Activated CD8-positive, alpha-beta memory T cell treated with anti-CD3 and anti-CD28 coated beads for 24 hours (primary cell): ENCODE measurements around the gene TGM5.
"Not testable (repeated sequence)": the region's sequence is repeated elsewhere in the genome, so short reads cannot be mapped to it uniquely, and the experiment has no call there.

ENCODE experiments used
- DNase-seq: peaks from one replicate; pipeline ENCODE4 v3.0.0-alpha.2; 2020

The TGM5 gene, protein sequence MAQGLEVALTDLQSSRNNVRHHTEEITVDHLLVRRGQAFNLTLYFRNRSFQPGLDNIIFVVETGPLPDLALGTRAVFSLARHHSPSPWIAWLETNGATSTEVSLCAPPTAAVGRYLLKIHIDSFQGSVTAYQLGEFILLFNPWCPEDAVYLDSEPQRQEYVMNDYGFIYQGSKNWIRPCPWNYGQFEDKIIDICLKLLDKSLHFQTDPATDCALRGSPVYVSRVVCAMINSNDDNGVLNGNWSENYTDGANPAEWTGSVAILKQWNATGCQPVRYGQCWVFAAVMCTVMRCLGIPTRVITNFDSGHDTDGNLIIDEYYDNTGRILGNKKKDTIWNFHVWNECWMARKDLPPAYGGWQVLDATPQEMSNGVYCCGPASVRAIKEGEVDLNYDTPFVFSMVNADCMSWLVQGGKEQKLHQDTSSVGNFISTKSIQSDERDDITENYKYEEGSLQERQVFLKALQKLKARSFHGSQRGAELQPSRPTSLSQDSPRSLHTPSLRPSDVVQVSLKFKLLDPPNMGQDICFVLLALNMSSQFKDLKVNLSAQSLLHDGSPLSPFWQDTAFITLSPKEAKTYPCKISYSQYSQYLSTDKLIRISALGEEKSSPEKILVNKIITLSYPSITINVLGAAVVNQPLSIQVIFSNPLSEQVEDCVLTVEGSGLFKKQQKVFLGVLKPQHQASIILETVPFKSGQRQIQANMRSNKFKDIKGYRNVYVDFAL

DNA sequence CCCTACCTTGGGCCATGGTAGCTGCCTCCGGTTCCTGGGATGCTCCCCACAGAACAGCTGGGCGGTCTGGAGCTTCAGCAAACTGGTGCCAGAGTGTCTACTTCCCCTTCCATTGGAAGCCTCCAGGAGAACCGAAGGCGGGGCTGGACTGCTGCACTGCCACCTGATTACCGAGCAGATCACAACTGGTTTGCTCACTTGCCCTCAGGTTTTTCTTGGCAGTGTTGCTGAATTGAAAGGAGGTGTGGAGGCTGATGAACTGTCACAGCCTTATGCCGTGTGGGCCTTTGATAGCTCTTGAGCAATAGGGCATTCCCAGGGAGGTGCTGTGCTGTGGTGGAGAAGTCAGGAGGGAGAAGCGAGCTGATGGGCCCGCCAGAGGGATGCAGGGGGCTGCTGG is at the start of gene TGM5:
TSS of gene TGM5 (minus strand) at position 95 of the 400 bp plus-strand sequence. CDS start at position 16, 79 bp downstream.
- DNase-seq: no peak

DNA sequence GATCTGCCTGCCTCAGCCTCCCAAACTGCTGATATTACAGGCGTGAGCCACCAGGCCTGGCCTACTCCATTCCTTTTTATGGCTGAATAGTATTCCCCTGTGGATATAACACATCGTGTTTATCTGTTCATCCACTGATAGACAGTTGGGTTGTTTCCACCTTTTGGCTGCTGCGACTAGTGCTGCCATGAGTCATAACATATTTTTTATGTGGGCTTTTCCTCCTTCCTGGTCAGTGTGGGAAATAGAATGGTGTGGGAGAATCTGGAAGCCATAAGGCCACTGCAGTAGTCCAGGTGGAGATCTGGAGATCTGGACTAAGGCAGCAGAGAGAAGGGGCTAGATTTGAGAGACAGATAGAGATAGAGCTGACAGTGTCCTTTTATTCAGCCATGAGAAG is 47.4 kb upstream of the TGM5 start:
- DNase-seq: no peak

DNA sequence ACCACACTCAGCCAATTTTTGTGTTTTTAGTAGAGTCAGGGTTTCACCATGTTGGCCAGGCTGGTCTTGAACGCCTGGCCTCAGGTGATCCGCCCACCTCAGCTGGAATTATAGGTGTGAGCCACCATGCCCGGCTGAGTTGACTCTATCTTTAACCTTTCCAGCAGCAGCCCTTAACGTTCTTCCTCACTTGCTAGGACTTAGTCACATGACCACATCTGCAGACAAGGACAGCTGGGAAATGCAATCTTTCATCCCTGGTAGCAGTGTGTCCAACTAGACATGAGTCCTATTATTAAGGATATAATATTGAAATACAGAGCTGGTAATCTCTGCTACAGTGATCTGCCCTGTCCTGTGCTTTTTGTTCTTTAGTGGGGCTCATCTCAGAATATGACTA is 45.6 kb upstream of the TGM5 start:
- no peak for DNase-seq

DNA sequence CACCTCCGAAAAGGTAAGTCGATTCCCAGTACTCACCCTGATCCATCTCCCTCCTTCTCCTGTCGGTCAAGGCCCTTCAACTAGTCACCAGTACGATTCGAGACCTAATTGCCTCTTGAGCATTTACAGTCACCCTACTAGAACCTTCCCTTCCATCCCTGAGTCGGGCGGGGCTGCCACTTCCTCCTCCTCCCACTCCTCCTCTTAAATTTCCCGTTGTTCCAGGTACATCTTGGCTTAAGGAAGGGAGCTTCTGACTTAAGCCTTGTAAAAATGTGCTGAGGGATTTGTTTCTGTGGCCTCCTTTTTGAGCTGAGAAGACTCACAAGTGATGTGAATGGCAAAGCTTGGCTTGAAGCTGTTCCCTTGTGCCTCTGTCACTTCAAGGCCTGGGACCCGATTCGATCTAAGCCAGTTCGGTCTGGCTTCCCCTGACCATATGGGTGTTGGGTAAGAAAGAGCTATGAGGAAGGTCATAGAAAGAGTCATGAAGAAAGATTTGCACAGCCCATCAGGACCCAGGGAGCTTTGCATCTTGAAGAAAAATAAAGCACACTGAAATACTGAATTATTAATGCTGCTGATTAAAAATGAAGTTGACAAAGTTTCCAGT is 35.6 kb upstream of the TGM5 start, which contains the start of gene TGM7:
TSS of gene TGM7 (minus strand) at position 51 of the 613 bp plus-strand sequence.
- no peak for DNase-seq

DNA sequence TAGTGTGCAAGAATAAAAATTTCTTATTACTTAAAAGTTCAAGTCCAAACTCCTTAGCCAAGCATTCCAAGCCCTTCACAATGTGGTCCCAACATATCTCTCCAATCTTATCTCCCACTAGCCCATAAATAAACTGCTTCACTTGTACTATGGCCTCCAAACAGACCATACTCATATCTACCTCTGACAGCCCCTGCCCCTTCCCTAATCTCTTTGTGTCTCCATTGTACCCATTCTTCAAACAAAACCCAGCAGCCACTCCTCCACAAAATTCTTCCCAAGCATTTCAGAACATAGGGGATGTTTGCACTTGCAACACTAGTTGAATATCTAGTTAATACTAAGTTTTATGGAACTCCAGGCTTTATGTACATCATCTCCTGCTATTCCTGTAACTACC is 33.2 kb upstream of the TGM5 start:
- no peak for DNase-seq

DNA sequence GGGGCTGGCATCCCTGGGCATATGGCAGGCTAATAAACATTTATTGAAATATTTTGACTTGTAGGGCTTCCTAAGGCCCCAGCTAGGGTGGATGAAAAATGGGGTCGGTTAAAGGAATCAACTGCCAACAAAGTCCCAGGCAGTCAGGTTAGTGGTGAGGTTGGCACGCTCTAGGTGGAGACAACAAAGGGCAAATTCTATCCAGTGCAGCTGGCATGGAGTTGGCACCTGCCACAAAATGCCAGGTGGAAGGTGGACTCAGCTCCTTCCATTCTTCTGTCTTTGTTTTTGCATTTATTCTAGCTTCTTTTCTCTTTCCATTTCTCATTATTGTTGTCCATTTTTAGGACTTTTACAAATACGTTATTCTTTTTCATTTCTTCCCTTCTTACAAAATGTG is 32.7 kb upstream of the TGM5 start:
- DNase-seq: no peak

DNA sequence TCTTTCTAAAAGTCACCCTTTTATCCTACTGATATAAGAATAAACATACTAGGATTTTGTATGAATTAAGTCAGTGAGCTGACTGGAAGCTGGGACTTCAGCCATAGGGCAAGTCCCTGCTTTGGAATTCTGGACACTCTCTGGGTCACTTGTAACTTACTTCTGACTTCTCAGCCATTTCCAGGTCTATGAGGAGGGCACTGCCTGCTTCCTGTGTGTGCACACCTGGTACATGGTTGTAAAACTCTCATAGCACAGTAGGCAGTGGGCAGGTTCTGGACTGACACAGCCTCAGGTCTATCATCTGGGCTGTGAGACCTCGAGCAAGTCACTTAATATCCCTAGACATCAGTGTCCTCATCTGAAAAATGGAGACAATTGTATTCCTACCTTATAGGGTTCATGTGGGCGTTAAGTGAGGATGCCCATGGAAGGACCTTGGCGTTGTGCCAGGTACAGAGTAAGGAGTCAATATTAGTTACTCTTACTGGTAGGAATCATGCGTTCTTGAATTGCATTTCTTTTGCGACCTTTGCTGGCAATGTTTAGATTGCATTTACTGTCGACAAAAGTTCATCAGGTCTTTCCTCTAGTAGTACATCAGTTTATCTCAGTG is 27.5 kb upstream of the TGM5 start:
- no peak for DNase-seq

DNA sequence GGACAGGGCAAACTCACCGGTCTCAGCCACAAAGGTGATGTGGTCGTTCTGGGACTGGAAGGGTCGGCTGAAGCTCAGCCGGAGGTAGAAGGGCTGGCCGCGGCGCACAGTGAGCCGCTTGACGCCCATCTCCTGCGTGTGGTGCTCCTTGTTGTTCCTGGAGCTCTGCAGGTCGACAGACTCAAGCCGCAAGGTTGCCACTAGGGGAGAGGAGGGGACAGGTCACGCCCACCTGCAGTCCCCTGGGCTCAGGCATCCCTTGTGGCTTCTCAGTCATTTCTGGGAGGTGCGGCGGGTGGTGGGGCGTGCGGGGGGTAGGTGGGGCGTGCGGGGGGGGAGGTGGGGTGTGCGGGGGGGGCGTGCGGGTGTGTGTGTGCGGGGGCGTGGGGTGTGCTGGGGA is 26.7 kb upstream of the TGM5 start:
- no peak for DNase-seq

DNA sequence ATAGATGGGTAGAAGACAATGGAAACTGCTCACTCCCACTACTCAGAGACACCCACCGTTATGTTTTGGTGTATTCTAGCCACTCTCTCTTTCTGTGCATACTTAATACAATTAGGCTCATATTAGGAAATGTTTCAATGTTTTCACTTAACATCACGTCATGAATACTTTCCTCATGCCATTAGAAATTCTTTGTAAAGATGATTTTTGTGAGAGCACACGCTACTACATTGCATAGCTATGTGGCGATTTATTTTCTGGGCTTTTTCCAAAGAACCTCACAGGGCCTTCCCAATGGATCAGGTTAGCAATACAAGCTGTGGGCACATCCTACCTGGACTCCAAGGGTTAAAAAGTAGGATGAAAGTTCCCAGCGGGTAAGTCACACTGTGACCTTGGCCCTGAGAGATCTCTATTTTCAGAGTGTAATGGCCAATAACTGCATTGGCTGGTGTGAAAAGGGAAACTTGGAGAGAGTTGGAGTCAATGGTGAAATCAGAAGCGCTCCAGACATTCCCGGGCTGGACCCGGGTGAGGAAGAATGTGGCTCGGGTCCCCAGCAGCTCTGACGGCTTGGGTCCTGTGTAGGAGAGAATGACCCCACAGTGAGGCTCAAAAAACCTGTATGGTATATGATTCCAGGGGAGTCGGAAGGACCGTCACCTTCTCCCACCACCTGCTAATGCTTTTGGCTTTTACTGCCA is 25.8 kb upstream of the TGM5 start:
- DNase-seq: no peak

DNA sequence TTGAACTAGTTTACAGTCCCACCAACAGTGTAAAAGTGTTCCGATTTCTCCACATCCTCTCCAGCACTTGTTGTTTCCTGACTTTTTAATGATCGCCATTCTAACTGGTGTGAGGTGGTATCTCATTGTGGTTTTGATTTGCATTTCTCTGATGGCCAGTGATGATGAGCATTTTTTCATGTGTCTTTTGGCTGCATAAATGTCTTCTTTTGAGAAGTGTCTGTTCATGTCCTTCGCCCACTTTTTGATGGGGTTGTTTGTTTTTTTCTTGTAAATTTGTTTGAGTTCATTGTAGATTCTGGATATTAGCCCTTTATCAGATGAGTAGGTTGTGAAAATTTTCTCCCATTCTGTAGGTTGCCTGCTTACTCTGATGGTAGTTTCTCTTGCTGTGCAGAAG is 22.9 kb upstream of the TGM5 start:
- DNase-seq: not testable (repeated sequence)

DNA sequence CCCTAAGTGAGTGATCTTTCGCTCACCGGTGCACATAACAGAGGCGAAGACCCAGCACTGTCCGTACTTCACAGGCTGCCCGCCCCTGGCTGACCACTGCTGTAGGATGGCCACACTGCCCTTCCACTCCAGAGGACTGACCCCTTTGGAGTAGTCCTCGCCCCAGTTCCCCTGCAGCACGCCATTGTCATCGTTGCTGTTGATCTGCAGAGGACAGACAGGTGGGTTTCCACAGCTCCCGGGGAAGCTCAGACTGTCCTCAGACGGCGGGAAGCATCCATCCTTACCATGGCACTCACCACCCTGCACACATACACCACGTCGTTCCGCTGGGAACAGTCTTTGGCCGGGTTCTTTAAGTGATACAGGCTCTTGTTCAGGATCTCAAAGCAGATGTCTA is 20.5 kb upstream of the TGM5 start:
- no peak for DNase-seq

DNA sequence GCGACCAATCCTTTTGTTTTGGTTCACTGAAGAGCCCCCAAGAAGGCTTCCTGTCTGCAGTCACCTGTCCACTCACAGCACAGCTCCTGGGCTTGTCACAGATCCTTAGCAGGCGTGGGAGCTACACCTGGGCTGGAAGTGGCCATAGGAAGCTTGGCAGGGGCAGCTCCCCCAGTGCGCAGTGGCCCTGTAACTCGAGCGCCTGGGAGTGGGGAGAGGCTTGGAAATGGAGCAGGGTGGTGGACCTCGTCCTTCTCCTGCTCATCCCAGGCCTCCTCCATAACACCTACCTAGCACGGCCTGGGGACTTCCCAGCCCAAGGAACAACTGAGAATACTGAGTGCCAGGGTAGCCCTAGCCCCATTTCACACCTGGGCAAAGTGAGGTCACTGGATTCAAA is 19.3 kb upstream of the TGM5 start:
- DNase-seq: no peak

DNA sequence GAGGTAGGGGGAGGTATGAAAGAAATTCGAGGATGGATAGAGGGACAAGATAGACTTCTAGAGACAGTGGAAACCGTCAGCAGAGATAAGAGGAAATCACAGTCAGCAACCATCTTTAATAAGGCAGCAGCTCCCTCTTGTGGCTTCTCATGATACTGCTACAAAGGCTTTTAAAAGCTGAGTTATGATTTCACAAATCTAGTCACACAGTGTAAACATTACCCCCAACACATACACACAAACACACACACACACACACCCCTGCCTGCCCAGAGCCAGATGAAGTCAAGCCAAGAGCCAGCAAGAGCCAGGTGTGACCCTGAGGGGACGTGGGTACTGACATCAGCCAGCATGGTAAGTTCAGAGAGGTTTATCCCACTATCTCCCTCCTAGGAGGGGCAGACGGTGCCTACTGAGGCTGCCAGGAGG is 18.9 kb upstream of the TGM5 start:
- peak; percentile 67 for DNase-seq

DNA sequence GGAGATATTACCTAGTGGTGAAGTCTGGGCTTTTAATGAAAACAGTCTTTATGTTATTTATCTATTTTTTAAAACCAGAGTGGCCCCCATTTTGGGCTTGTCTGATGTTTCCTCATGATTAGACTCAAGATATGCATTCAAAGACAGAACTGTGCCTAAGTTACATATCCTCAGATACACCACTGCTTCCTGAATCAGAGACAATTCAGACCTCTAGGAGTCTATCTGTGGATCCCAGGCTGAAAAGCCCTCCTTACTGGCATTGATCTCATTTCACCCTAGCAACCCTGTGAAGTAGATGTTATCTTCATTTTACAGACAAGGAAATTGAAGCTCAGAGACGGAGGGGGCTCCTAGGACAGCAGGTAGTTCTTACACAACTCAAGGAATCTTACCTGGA is 16.8 kb upstream of the TGM5 start:
- DNase-seq: no peak

DNA sequence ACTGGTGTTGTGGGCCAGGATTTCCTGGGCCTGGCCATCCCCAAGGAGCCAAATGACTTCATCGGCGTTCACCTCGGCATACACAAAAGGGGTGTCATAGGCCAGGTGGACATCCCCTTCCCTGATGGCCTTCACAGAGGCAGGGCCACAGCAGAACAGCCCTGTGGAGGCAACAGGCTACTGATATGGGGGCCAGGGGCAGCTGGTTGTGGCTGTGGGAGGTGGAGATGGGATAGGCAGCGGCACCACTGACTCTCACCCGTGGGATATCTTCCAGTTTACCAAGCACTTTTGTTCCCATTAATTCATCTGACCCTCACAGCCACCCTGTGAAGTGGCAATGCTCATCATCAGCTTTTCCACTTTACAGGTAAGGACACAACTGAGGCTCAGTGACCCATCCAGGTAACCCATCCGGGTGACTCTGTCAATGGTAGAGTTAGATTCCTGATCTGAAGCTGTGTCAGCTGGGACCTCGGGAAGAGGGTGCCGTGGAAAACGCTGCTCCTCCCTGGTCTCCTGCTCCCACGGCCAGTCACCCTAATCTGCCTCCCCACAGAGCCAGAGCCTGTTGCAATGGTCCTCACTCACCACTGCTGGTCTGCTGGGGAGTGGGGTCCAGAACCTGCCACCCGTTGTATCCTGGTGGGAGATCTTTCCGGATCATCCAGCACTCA is 15.3 kb upstream of the TGM5 start:
- no peak for DNase-seq

DNA sequence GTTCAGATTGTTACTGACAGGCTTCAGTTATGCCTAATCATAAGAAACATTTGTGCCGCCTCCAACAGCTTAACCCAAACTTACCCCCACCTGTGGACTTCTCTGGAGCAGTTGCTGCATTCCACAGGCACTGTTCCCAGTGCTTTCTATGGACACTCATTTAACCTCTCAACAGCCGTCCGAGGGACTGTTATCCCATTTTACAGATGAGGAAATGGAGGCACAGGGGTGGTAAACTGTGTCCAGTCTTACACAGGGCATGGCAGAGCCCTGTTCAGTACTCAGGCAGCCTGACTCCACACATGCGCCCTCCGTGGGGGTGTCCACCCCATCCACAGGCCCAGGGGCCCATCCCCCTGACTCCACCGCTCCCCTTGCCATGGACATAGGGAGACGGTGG is 14.3 kb upstream of the TGM5 start:
- no peak for DNase-seq

DNA sequence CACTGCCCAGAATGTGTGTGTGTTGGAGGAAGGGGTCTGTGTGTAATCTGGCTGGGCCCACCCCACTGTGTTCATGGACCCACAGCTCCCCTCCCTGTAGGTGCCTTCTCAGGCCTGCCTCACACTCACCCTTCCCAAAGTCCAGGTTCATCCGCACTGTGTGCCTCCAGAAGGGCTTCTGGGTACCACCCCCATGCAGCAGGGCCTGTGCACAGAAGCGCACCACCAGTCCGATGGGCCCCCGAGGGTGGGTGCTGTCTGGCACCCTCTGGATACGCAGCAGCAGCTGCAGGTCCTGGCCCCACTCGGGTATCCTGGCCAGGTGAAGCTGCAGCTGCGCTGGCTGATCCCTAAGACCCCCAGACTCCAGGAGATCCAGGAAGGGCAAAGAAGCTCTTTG is 12.8 kb upstream of the TGM5 start:
- no peak for DNase-seq

DNA sequence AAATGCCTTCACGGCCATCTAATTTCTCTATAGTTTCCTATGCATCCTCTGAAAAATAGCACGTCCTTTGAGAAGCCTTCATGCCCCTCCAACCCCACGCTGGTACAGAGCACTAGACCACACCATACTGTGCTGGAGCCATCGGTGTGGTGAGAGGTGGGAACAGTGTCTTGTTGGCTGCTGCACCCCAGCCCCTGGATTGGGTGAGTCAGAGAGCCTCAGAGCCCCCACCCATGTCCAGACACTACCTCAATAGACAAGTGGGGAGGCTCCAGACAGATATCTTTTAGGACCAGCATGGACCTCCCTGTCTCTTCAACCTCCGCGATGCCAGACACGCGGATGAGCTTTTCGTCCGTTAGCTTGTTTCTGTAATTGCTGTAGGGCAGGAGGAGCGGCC is 12.1 kb upstream of the TGM5 start:
- DNase-seq: no peak

DNA sequence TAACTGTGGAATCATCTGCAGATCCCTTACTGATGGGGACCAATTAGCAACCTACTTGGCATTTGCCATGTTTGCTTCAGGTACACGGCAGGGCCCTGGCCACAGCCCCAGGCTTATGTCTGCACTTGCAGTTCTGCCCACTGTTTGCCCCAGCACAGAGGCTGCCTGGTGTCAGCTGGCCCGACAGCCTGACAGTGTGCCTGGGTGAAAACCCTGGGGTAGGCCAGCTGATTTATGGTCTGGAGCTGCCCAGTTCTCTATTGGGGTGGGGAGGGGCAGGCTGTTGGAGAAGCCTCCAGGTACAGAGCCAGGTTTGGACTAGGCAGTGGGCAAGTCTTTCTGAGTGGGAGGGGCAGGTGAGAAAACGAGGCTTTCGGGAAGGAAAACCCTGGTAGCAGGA is 11.2 kb upstream of the TGM5 start:
- no peak for DNase-seq

DNA sequence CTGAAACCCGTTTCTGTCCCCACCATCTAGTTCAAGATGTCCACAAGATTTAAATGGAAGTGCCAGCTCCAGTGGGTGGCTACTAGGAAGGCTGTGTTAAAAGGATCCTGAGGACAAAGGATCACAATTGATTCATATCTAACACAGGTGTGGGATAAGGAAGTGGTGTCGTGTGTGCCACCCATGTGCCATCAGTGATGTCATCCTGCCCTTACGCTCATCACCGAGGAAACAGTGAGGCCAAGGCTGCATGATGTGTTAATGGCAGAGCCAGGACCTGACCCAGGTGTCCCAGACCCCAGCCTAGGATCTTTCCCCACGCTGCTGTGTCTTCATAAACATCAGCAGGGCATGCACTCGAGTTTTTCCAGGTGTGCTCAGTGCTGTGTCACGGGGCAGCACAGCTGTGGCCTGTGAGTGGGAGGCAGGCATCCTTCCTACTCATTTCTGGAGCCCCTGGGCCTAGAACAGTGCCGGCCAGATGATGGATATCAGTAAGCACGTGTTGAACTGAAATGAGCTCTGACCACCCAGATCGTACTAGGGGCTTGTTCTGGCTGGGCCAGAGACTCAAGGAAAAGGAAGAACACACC is 10.6 kb upstream of the TGM5 start:
- DNase-seq: no peak

DNA sequence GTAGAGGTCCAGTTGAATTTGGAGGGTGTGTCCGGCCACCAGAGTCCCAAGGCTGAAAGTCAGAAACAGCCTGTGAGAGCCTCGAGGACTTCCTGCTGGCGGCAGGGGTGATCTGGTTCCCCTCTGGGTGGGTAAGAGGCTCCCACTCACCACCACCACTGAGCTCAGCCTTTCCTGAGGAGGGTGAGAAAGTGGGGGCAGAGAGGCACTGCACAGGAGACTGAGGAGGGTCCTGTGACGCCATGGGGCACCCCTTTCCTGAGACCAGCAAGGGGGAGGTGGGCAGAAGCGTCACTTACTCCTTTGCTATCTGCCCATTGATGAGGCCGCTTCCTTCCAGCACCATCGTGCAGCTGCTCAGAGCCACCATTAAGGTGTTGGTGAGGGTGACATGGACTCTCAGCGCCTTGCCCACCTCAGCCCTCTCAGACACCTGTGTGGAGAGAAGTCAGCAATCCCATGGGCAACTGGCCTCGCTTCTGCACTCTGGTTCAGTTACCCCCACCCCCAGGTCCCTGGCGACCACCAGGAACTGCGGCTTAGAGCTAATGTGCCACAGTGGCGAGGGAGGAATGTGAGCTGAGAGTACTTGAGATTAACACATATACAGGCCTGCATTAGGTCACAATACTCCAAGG is 10.0 kb upstream of the TGM5 start:
- DNase-seq: no peak
